ENCODE results near the gene TEX14.

GRCh38 chr17:58569196-58569595, 122.6 kb downstream of the TEX14 start:
- TF ChIP-seq CTCF (IDR thresholded peaks at IDR 0.05; ENCODE audit: insufficient read depth, low read length, poor library complexity, severe bottlenecking) (no peak), EZH2phosphoT487 (conservative IDR thresholded peaks at IDR 0.05; ENCODE audit: low read length) (no peak)

Measured in SU-DHL-6 (cell line).